Keratinocyte (primary cell): ENCODE results near the gene SPATS2L.

ENCODE experiments used
- CTCF ChIP-seq, 3 experiments: IDR thresholded peaks in 1 of 3; conservative IDR thresholded peaks in 1 of 3; optimal IDR thresholded peaks in 1 of 3; 2 replicates in 2 of 3; 3 replicates in 1 of 3; pipeline versions ENCODE3 to v1.5.1; 2011; ENCODE audit warnings: low read length in 3 of 3, mild to moderate bottlenecking in 3 of 3, moderate library complexity in 2 of 3, control low read depth in 1 of 3, inconsistent platforms in 1 of 3; ENCODE audit not compliant: insufficient read depth in 2 of 3; ENCODE audit errors: extremely low read depth in 1 of 3
- EZH2 ChIP-seq: IDR thresholded peaks from one replicate; pipeline ENCODE4 v1.6.1; 2012; ENCODE audit warnings: inconsistent platforms, mild to moderate bottlenecking, low read length, moderate library complexity

GRCh38 chr2:200399046-200399445 is 92.6 kb downstream of the SPATS2L start:
- TF ChIP-seq CTCF (optimal IDR thresholded peaks at IDR 0.05 in 1 of 3, IDR thresholded peaks at IDR 0.05 in 1 of 3, conservative IDR thresholded peaks at IDR 0.05 in 1 of 3; ENCODE audit: extremely low read depth in 1 of 3, insufficient read depth in 2 of 3, low read length in 3 of 3) (no peak), EZH2 (no peak)
